SK-N-SH (cell line): Measurements from ENCODE around the gene RPF1. TPM values are rescaled to one million over a fixed set of nuclear protein-coding genes. Genes with fewer than 3 reads are reported as not detected.

Experiments used
- CTCF ChIA-PET: fragments of 300-600, 350-600 bp; formaldehyde crosslinking; extraction: SDS; loops from one replicate; lab custom pipeline; 2021; lab: Yijun Ruan, JAX
- POLR2A ChIA-PET: fragments of 350-600 bp; sonication (Branson Sonifier 250); formaldehyde crosslinking; extraction: SDS; loops from one replicate; lab custom pipeline; 2020; ENCODE audit warnings: antibody characterized with exemption, inconsistent platforms; lab: Yijun Ruan, JAX
- DNase-seq: peaks from one replicate; pipeline ENCODE4 v3.0.0; 2012
- H2AFZ ChIP-seq: fragments of 200-600 bp; sonication (generic); 2 replicates; pipeline ENCODE4 v1.8.1; 2016; ENCODE audit warnings: antibody characterized with exemption, mild to moderate bottlenecking, low read depth
- H3F3A ChIP-seq: fragments of 200-600 bp; sonication (generic); replicated peaks from 2 replicates; pipeline ENCODE3; 2016; ENCODE audit warnings: antibody characterized with exemption, mild to moderate bottlenecking; ENCODE audit not compliant: insufficient read depth
- H3K27ac ChIP-seq, 2 experiments: fragments of 200-500 bp in 1 of 2; fragments of 200-600 bp in 1 of 2; sonication (Bioruptor generic) in 1 of 2; sonication (generic), shearing (Covaris generic) in 1 of 2; 2 replicates each; pipeline versions ENCODE4 v1.5.1 to v1.6.1; 2014 to 2016; ENCODE audit warnings: low read depth in 2 of 2, inconsistent platforms in 1 of 2, low read length in 1 of 2, mild to moderate bottlenecking in 1 of 2, mixed read lengths in 1 of 2
- H3K27me3 ChIP-seq: fragments of 200-600 bp; sonication (generic), shearing (Covaris generic); 2 replicates; pipeline ENCODE4 v1.6.1; 2016; ENCODE audit warnings: mixed run types; ENCODE audit not compliant: insufficient read depth
- H3K36me3 ChIP-seq, 2 experiments: fragments of 200-500 bp in 1 of 2; fragments of 200-600 bp in 1 of 2; sonication (Bioruptor generic) in 1 of 2; sonication (generic) in 1 of 2; replicated peaks in 1 of 2; 2 replicates each; pipeline versions ENCODE3 to v1.5.1; 2014 to 2016; ENCODE audit warnings: low read length in 1 of 2, mild to moderate bottlenecking in 1 of 2; ENCODE audit not compliant: insufficient read depth in 2 of 2, control insufficient read depth in 1 of 2
- H3K4me1 ChIP-seq, 2 experiments: fragments of 200-500 bp in 1 of 2; fragments of 200-600 bp in 1 of 2; sonication (Bioruptor generic) in 1 of 2; sonication (generic), shearing (Covaris generic) in 1 of 2; 2 replicates each; pipeline versions ENCODE4 v1.5.1 to v1.6.1; 2014 to 2016; ENCODE audit warnings: low read depth in 1 of 2, low read length in 1 of 2, mixed run types in 1 of 2; ENCODE audit not compliant: insufficient read depth in 2 of 2, control insufficient read depth in 1 of 2
- H3K4me2 ChIP-seq: fragments of 200-600 bp; sonication (generic), shearing (Covaris generic); 2 replicates; pipeline ENCODE4 v1.6.1; 2017; ENCODE audit warnings: mixed run types
- H3K4me3 ChIP-seq, 2 experiments: fragments of 200-500 bp in 1 of 2; fragments of 200-600 bp in 1 of 2; sonication (Bioruptor generic) in 1 of 2; sonication (generic), shearing (Covaris generic) in 1 of 2; 2 replicates each; pipeline versions ENCODE4 v1.5.1 to v1.8.1; 2014 to 2016; ENCODE audit warnings: low read depth in 2 of 2, inconsistent platforms in 1 of 2, low read length in 1 of 2, mild to moderate bottlenecking in 1 of 2, mixed read lengths in 1 of 2, moderate library complexity in 1 of 2
- H3K79me2 ChIP-seq: fragments of 200-600 bp; sonication (generic); 2 replicates; pipeline ENCODE4 v1.8.1; 2017; ENCODE audit warnings: mild to moderate bottlenecking; ENCODE audit not compliant: insufficient read depth
- H3K9ac ChIP-seq: fragments of 200-600 bp; sonication (generic); 2 replicates; pipeline ENCODE4 v1.6.1; 2017; ENCODE audit warnings: mixed run types
- H3K9me2 ChIP-seq: fragments of 200-600 bp; sonication (generic); 2 replicates; pipeline ENCODE4 v1.6.1; 2017; ENCODE audit warnings: mixed run types
- H3K9me3 ChIP-seq: fragments of 200-600 bp; sonication (generic); 2 replicates; pipeline ENCODE4 v1.6.1; 2017; ENCODE audit warnings: mixed run types, mild to moderate bottlenecking, moderate library complexity
- H4K20me1 ChIP-seq: fragments of 200-600 bp; sonication (generic); 2 replicates; pipeline ENCODE4 v1.6.1; 2017; ENCODE audit warnings: mild to moderate bottlenecking, mixed run types; ENCODE audit not compliant: insufficient read depth
- CHD2 ChIP-seq: fragments of 150-350 bp; IDR thresholded peaks from 2 replicates; pipeline ENCODE4 v1.6.1; 2018; ENCODE audit warnings: low read length; ENCODE audit not compliant: partially characterized antibody
- EP300 ChIP-seq, 2 experiments: IDR thresholded peaks; 2 replicates each; pipeline versions ENCODE4 v1.4.0 to v1.6.1; 2012; ENCODE audit warnings: borderline replicate concordance in 1 of 2, low read depth in 1 of 2, low read length in 1 of 2
- EZH2phosphoT487 ChIP-seq: fragments of 200-600 bp; sonication (generic); IDR thresholded peaks from 2 replicates; pipeline ENCODE4 v1.6.1; 2017; ENCODE audit warnings: low read depth, mixed run types, mild to moderate bottlenecking, antibody characterized with exemption, moderate library complexity, borderline replicate concordance
- FOSL2 ChIP-seq: IDR thresholded peaks from 2 replicates; pipeline ENCODE4 v1.4.0; 2012; ENCODE audit warnings: low read depth, mild to moderate bottlenecking, moderate library complexity, borderline replicate concordance
- FOXM1 ChIP-seq: IDR thresholded peaks from 2 replicates; pipeline ENCODE4 v1.4.0; 2012; ENCODE audit warnings: low read depth, mild to moderate bottlenecking
- GATA2 ChIP-seq: sonication (generic); formaldehyde crosslinking; IDR thresholded peaks from 2 replicates; pipeline ENCODE4 v1.5.0; 2020; ENCODE audit warnings: mild to moderate bottlenecking, missing genetic modification reagents
- JUND ChIP-seq: IDR thresholded peaks from 2 replicates; pipeline ENCODE4 v1.4.0; 2012
- MAX ChIP-seq: IDR thresholded peaks from 2 replicates; pipeline ENCODE4 v1.4.0; 2012; ENCODE audit warnings: low read depth
- MXI1 ChIP-seq: IDR thresholded peaks from 2 replicates; pipeline ENCODE4 v1.6.1; 2012; ENCODE audit warnings: mild to moderate bottlenecking, low read depth, low read length, improper control_type of control experiment
- NFIC ChIP-seq: IDR thresholded peaks from 2 replicates; pipeline ENCODE4 v1.4.0; 2012; ENCODE audit warnings: borderline replicate concordance
- NRF1 ChIP-seq: IDR thresholded peaks from 2 replicates; pipeline ENCODE4 v1.6.1; 2012; ENCODE audit warnings: low read depth, mild to moderate bottlenecking, low read length
- PBX3 ChIP-seq: IDR thresholded peaks from 2 replicates; pipeline ENCODE4; 2012
- RFX5 ChIP-seq: IDR thresholded peaks from 2 replicates; pipeline ENCODE4 v1.6.1; 2012; ENCODE audit warnings: mild to moderate bottlenecking, improper control_type of control experiment, low read length
- RXRA ChIP-seq: IDR thresholded peaks from 2 replicates; pipeline ENCODE4 v1.4.0; 2012; ENCODE audit warnings: low read depth, mild to moderate bottlenecking, borderline replicate concordance
- SIN3A ChIP-seq: IDR thresholded peaks from 2 replicates; pipeline ENCODE4 v1.6.1; 2012; ENCODE audit warnings: low read depth, mild to moderate bottlenecking, low read length, moderate library complexity, borderline replicate concordance
- YY1 ChIP-seq: IDR thresholded peaks from 2 replicates; pipeline ENCODE4 v1.4.0; 2012; ENCODE audit warnings: low read depth, mild to moderate bottlenecking
- WGBS: methylation state at CpG from one replicate; pipeline ENCODE4 v1.1.6; 2017; ENCODE audit warnings: low lambda C conversion rate; 5-methylcytosine and 5-hydroxymethylcytosine counted together
- polyA plus RNA-seq, 3 experiments: library from polyadenylated mRNA; depleted of rRNA; stranded (reverse); fragments of >200 nt; gene quantifications; 2 replicates each; pipeline ENCODE4 v1.2.3, GENCODE V29; 2012
- TF ChIP-seq, protein P1 (sequence below): fragments of 200-600 bp; sonication (generic); IDR thresholded peaks from 2 replicates; pipeline ENCODE4 v1.6.1; 2017; ENCODE audit warnings: antibody characterized with exemption, mild to moderate bottlenecking, moderate library complexity

RPF1 gene
- polyA plus RNA-seq, 1 of the 3 experiments (the other 2 are of a cell fraction) = 22.6 TPM

GRCh38 chr1:84488107-84488506 lies 9.0 kb downstream of the RPF1 start (continued):
- TF ChIP-seq PBX3 = no peak
- TF ChIP-seq CHD2 = no peak
- no peak for TF ChIP-seq SIN3A
- no peak for TF ChIP-seq RFX5
- TF ChIP-seq YY1 = no peak

DNA sequence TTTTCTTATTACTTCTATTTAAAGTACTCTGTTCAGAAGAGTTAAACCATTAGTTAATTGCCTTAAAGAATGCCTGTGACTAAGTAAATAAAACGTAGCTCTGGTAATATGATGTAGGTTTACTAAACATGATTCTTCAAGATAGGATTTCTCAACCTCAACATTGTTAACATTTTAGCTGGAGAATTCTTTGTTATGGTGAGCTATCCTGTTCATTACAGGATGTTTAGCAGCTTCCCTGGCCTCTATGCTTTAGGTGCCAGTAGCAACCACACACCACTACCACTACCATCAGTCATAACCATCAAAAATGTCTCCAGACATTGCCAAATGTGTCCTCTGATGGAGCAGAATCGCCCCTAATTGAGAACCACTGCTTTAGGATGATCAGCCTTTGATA lies 10.7 kb downstream of the RPF1 start:
- Histone ChIP-seq H3K4me1 (no peaks in the 10 kb centered on the region), H3K4me2 (no peak overlapping the region), H3K9me2 (no peaks in the 10 kb centered on the region), H3K9me3 (no peaks in the 10 kb centered on the region), H2AFZ (no peak overlapping the region), H3K9ac (no peak overlapping the region), H3K79me2 (peaks cover 44% of the 10 kb centered on the region), H3F3A (peaks cover 8% of the 10 kb centered on the region), H3K27me3 (no peaks in the 10 kb centered on the region), H4K20me1 (no peaks in the 10 kb centered on the region), H3K36me3 (peaks cover 62 to 72% of the 10 kb centered on the region in 2 experiments), H3K4me3 (no peak overlapping the region), H3K27ac (no peak overlapping the region)
- ChIA-PET POLR2A (no interaction called here), CTCF (interaction anchor here (1.1 kb wide), 1 partner anchor 282 kb away, joined by 3 read pairs; no protein-coding TSS in a partner anchor)
- TF ChIP-seq JUND (no peak), NRF1 (no peak), NFIC (no peak), EP300 (IDR thresholded peaks at IDR 0.05; ENCODE audit: borderline replicate concordance in 1 of 2, low read depth in 1 of 2, low read length in 1 of 2) (no peak), RXRA (no peak), CHD2 (no peak), YY1 (no peak), MXI1 (no peak), EZH2phosphoT487 (no peak), FOXM1 (no peak), MAX (no peak), GATA2 (no peak), FOSL2 (no peak)
- TF ChIP-seq, protein P1, sequence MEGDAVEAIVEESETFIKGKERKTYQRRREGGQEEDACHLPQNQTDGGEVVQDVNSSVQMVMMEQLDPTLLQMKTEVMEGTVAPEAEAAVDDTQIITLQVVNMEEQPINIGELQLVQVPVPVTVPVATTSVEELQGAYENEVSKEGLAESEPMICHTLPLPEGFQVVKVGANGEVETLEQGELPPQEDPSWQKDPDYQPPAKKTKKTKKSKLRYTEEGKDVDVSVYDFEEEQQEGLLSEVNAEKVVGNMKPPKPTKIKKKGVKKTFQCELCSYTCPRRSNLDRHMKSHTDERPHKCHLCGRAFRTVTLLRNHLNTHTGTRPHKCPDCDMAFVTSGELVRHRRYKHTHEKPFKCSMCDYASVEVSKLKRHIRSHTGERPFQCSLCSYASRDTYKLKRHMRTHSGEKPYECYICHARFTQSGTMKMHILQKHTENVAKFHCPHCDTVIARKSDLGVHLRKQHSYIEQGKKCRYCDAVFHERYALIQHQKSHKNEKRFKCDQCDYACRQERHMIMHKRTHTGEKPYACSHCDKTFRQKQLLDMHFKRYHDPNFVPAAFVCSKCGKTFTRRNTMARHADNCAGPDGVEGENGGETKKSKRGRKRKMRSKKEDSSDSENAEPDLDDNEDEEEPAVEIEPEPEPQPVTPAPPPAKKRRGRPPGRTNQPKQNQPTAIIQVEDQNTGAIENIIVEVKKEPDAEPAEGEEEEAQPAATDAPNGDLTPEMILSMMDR = no peak
- no peak for DNase-seq
- 70% methylated on average over 2 of the region's 2 CpGs for WGBS
